Right forelimb (tissue), 1 donor: ENCODE data around the gene CNTNAP4.

Source experiments
- DNase-seq: peaks from one replicate; pipeline ENCODE4 v3.0.0-alpha.2; 2018

Gene CNTNAP4

GRCh38 chr16:76409706-76410105, 132.5 kb downstream of the CNTNAP4 start:
- DNase-seq, result no peak

- DNase-seq, result no peak
Observed at GRCh38 chr16:76421571-76421970, 144.4 kb downstream of the CNTNAP4 start.

GRCh38 chr16:76428858-76429257, 151.7 kb downstream of the CNTNAP4 start:
- DNase-seq, result no peak

- no peak for DNase-seq
Observed at GRCh38 chr16:76441391-76441790, 164.2 kb downstream of the CNTNAP4 start.

GRCh38 chr16:76441876-76442275, 164.7 kb downstream of the CNTNAP4 start:
- DNase-seq, result no peak

GRCh38 chr16:76443973-76444372, 166.8 kb downstream of the CNTNAP4 start:
- DNase-seq, result no peak

- DNase-seq, result no peak
Observed at GRCh38 chr16:76444832-76445231, 167.6 kb downstream of the CNTNAP4 start.

- DNase-seq, result no peak
Observed at GRCh38 chr16:76445815-76446214, 168.6 kb downstream of the CNTNAP4 start.

GRCh38 chr16:76446251-76446650, 169.1 kb downstream of the CNTNAP4 start:
- no peak for DNase-seq

GRCh38 chr16:76450890-76451289, 173.7 kb downstream of the CNTNAP4 start:
- no peak for DNase-seq

- DNase-seq, result no peak
Observed at GRCh38 chr16:76455257-76455656, 178.1 kb downstream of the CNTNAP4 start.

- no peak for DNase-seq
Observed at GRCh38 chr16:76456016-76456415, 178.8 kb downstream of the CNTNAP4 start.

- DNase-seq, result no peak
Observed at GRCh38 chr16:76459111-76459510, 181.9 kb downstream of the CNTNAP4 start.

GRCh38 chr16:76461836-76462235, 184.6 kb downstream of the CNTNAP4 start:
- DNase-seq, result no peak

- DNase-seq, result no peak
Observed at GRCh38 chr16:76464955-76465620, 187.9 kb downstream of the CNTNAP4 start.

- no peak for DNase-seq
Observed at GRCh38 chr16:76466871-76467270, 189.7 kb downstream of the CNTNAP4 start.

- no peak for DNase-seq
Observed at GRCh38 chr16:76474048-76474447, 196.8 kb downstream of the CNTNAP4 start.

GRCh38 chr16:76478105-76478504, 200.9 kb downstream of the CNTNAP4 start:
- no peak for DNase-seq

- DNase-seq, result no peak
Observed at GRCh38 chr16:76483307-76483909, 206.2 kb downstream of the CNTNAP4 start.

- no peak for DNase-seq
Observed at GRCh38 chr16:76484020-76484419, 206.8 kb downstream of the CNTNAP4 start.

- no peak for DNase-seq
Observed at GRCh38 chr16:76486740-76487139, 209.5 kb downstream of the CNTNAP4 start.

GRCh38 chr16:76487411-76488064, 210.3 kb downstream of the CNTNAP4 start:
- DNase-seq, result no peak

- DNase-seq, result no peak
Observed at GRCh38 chr16:76488065-76488417, 210.8 kb downstream of the CNTNAP4 start.

- DNase-seq, result no peak
Observed at GRCh38 chr16:76490036-76490639, 212.9 kb downstream of the CNTNAP4 start.
